GM12872 (cell line): ENCODE results near the gene TRMT11.

Experiments
- CTCF ChIP-seq: IDR thresholded peaks from 3 replicates; pipeline ENCODE4 v1.5.1; 2011; ENCODE audit warnings: low read depth, mild to moderate bottlenecking, low read length, moderate library complexity; ENCODE audit not compliant: insufficient read depth

The TRMT11 gene

DNA sequence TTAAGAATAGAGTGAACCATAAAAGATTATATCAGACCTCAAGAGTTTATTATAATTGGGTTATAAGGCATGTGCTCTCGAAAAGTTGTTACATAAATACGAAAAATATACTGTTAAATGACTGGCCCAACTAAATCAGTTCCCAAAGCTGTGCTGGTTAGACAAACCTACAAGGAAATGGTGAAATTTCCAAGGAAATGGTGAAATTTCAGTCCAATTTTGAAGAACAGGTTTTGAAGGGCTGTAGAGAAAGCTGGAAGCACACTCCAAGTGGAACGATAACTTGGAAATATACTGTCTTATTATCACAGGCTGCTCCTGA, 400 bp upstream of the TRMT11 start:
- TF ChIP-seq CTCF = no peak

- TF ChIP-seq CTCF = no peak
Measured at GRCh38 chr6:125987026-125987617, 782 bp downstream of the TRMT11 start.

- TF ChIP-seq CTCF = no peak
Measured at GRCh38 chr6:125988280-125988679, 1.9 kb downstream of the TRMT11 start.

- TF ChIP-seq CTCF = no peak
Measured at GRCh38 chr6:125989631-125990030, 3.3 kb downstream of the TRMT11 start.

DNA sequence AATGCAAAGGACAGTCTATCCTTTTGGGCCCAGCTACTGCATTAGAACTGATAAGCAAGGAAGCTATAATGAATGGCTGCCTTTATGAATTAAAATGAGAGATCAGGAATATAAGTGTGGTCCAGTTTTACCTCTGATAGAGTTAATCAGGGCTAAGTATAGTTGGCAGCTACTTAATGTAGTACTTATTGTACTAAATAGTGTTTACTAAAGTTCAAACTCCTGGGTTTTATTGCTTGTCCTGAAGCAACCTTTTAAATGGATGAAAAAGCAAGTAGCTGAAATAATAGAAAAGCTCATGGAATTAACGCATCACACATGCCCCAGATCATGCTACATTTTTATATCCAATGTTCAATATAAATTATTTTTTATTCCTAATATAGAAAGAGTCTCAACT, 5.3 kb downstream of the TRMT11 start:
- no peak for TF ChIP-seq CTCF

GRCh38 chr6:125994670-125995488, 8.5 kb downstream of the TRMT11 start:
- no peak for TF ChIP-seq CTCF

- peak; percentile 89 for TF ChIP-seq CTCF
Measured at GRCh38 chr6:125995972-125996580, 9.7 kb downstream of the TRMT11 start.
